H1 (cell line): ENCODE measurements around the gene TMEM223. TPM values are rescaled to one million over a fixed set of nuclear protein-coding genes. Genes with fewer than 3 reads are reported as not detected.

ENCODE experiments used
- CTCF ChIA-PET: fragments of 300-600 bp; sonication (Branson Sonifier 250); formaldehyde crosslinking; loops from one replicate; lab custom pipeline; 2021; ENCODE audit not compliant: partially characterized antibody; lab: Charles Lee
- POLR2A ChIA-PET: fragments of 300-600 bp; sonication (Branson Sonifier 250); formaldehyde crosslinking; loops from one replicate; lab custom pipeline; 2021; ENCODE audit warnings: inconsistent platforms; ENCODE audit not compliant: partially characterized antibody; lab: Charles Lee
- DNase-seq, 2 experiments: peaks; one replicate each; pipeline versions ENCODE4 v3.0.0 to v3.0.0-alpha.2; 2010 to 2022; ENCODE audit warnings: low spot score in 2 of 2, low read depth in 1 of 2, mixed read lengths in 1 of 2
- FAIRE-seq: peaks from 2 replicates; lab custom pipeline; 2011; peaks lifted over from hg19 to GRCh38; lab: Jason Lieb, UNC
- H2AFZ ChIP-seq: 2 replicates; pipeline ENCODE4 v1.8.1; 2012; ENCODE audit warnings: low read length, inconsistent platforms
- H2AK5ac ChIP-seq: 2 replicates; pipeline ENCODE4 v1.6.1; 2013; ENCODE audit warnings: low read depth, low read length
- H2BK120ac ChIP-seq: replicated peaks from 2 replicates; pipeline ENCODE3; 2013; ENCODE audit warnings: low read depth, low read length, inconsistent platforms
- H2BK12ac ChIP-seq: 2 replicates; pipeline ENCODE4 v1.6.1; 2013; ENCODE audit warnings: low read depth, low read length
- H2BK15ac ChIP-seq: 2 replicates; pipeline ENCODE4 v1.6.1; 2013; ENCODE audit warnings: low read length
- H2BK20ac ChIP-seq: 2 replicates; pipeline ENCODE4 v1.6.1; 2013; ENCODE audit warnings: low read length
- H2BK5ac ChIP-seq: 2 replicates; pipeline ENCODE4 v1.6.1; 2013; ENCODE audit warnings: low read depth, low read length
- H3K14ac ChIP-seq: 2 replicates; pipeline ENCODE4 v1.6.1; 2013; ENCODE audit warnings: inconsistent platforms; ENCODE audit not compliant: insufficient read length
- H3K18ac ChIP-seq: 2 replicates; pipeline ENCODE4 v1.6.1; 2013; ENCODE audit warnings: low read length; ENCODE audit errors: extremely low read depth
- H3K23ac ChIP-seq: 2 replicates; pipeline ENCODE4 v1.6.1; 2013; ENCODE audit warnings: inconsistent platforms; ENCODE audit not compliant: insufficient read length
- H3K23me2 ChIP-seq: 2 replicates; pipeline ENCODE4 v1.6.1; 2013; ENCODE audit warnings: low read depth, low read length
- H3K27ac ChIP-seq: 2 replicates; pipeline ENCODE4 v1.6.1; 2011; ENCODE audit warnings: low read depth, low read length, inconsistent platforms
- H3K27me3 ChIP-seq, 4 experiments: replicated peaks in 1 of 4; 1 replicate in 1 of 4; 2 replicates in 3 of 4; pipeline versions ENCODE4 v1.6.1 to v1.8.1; 2011 to 2013; ENCODE audit warnings: low read length in 3 of 4, mild to moderate bottlenecking in 3 of 4, inconsistent platforms in 2 of 4, mixed read lengths in 2 of 4, moderate library complexity in 1 of 4; ENCODE audit not compliant: control insufficient read depth in 3 of 4, insufficient read depth in 3 of 4; ENCODE audit errors: extremely low read depth in 1 of 4
- H3K36me3 ChIP-seq, 4 experiments: 2 replicates each; pipeline versions ENCODE4 v1.6.1 to v1.8.1; 2011 to 2013; ENCODE audit warnings: mild to moderate bottlenecking in 4 of 4, low read length in 3 of 4, moderate library complexity in 2 of 4, control low read depth in 1 of 4, inconsistent platforms in 1 of 4; ENCODE audit not compliant: insufficient read depth in 4 of 4, control insufficient read depth in 2 of 4
- H3K4ac ChIP-seq: replicated peaks from 2 replicates; pipeline ENCODE3; 2013; ENCODE audit warnings: low read length, low read depth, mixed read lengths, inconsistent platforms; ENCODE audit not compliant: insufficient read length
- H3K4me1 ChIP-seq, 4 experiments: replicated peaks in 1 of 4; 1 replicate in 1 of 4; 2 replicates in 3 of 4; pipeline versions ENCODE4 v1.6.1 to v1.8.1; 2011 to 2013; ENCODE audit warnings: low read length in 3 of 4, inconsistent platforms in 2 of 4, mixed read lengths in 1 of 4; ENCODE audit not compliant: insufficient read depth in 4 of 4, control insufficient read depth in 3 of 4
- H3K4me2 ChIP-seq, 2 experiments: 2 replicates each; pipeline versions ENCODE4 v1.6.1 to v1.8.1; 2011 to 2013; ENCODE audit warnings: low read depth in 2 of 2, low read length in 2 of 2, control low read depth in 1 of 2, inconsistent platforms in 1 of 2, mild to moderate bottlenecking in 1 of 2; ENCODE audit not compliant: insufficient read depth in 1 of 2
- H3K4me3 ChIP-seq, 4 experiments: fragments of 200-600, 300-600 bp in 1 of 4; sonication (generic), shearing (Covaris generic), sonication (Bioruptor Twin) in 1 of 4; 2 replicates each; pipeline versions ENCODE4 v1.5.1 to v1.8.1; 2011 to 2016; ENCODE audit warnings: low read length in 4 of 4, low read depth in 3 of 4, control low read depth in 2 of 4, inconsistent platforms in 2 of 4, mild to moderate bottlenecking in 2 of 4, mixed read lengths in 1 of 4, moderate library complexity in 1 of 4; ENCODE audit not compliant: insufficient read depth in 2 of 4; ENCODE audit errors: extremely low read depth in 1 of 4
- H3K56ac ChIP-seq: replicated peaks from 2 replicates; pipeline ENCODE3; 2013; ENCODE audit warnings: low read depth, mild to moderate bottlenecking, mixed read lengths, low read length, inconsistent platforms; ENCODE audit not compliant: insufficient read length
- H3K79me1 ChIP-seq: 2 replicates; pipeline ENCODE4 v1.6.1; 2013; ENCODE audit warnings: low read depth, low read length, control low read depth
- H3K79me2 ChIP-seq, 2 experiments: 2 replicates each; pipeline versions ENCODE4 v1.6.1 to v1.8.1; 2012 to 2013; ENCODE audit warnings: low read length in 2 of 2, mild to moderate bottlenecking in 2 of 2, inconsistent platforms in 1 of 2; ENCODE audit not compliant: insufficient read depth in 2 of 2, control insufficient read depth in 1 of 2
- H3K9ac ChIP-seq, 4 experiments: replicated peaks in 1 of 4; 1 replicate in 1 of 4; 2 replicates in 3 of 4; pipeline versions ENCODE4 v1.6.1 to v1.8.1; 2011 to 2013; ENCODE audit warnings: low read depth in 3 of 4, low read length in 3 of 4, control low read depth in 2 of 4, mild to moderate bottlenecking in 2 of 4, moderate library complexity in 2 of 4, inconsistent platforms in 1 of 4; ENCODE audit errors: extremely low read depth in 1 of 4
- H3K9me3 ChIP-seq, 2 experiments: 2 replicates each; pipeline versions ENCODE4 v1.6.1 to v1.8.1; 2012 to 2013; ENCODE audit warnings: mild to moderate bottlenecking in 2 of 2, moderate library complexity in 2 of 2, control low read depth in 1 of 2, inconsistent platforms in 1 of 2, low read depth in 1 of 2, low read length in 1 of 2, mixed read lengths in 1 of 2; ENCODE audit not compliant: insufficient read depth in 2 of 2
- H4K20me1 ChIP-seq, 2 experiments: replicated peaks in 1 of 2; 2 replicates each; pipeline versions ENCODE3 to v1.8.1; 2011 to 2013; ENCODE audit warnings: inconsistent platforms in 2 of 2, low read length in 2 of 2, mild to moderate bottlenecking in 1 of 2; ENCODE audit not compliant: insufficient read depth in 2 of 2, control insufficient read depth in 1 of 2
- H4K5ac ChIP-seq: 2 replicates; pipeline ENCODE4 v1.6.1; 2013; ENCODE audit warnings: low read length, low read depth, mixed read lengths, inconsistent platforms; ENCODE audit not compliant: insufficient read length
- H4K8ac ChIP-seq: 2 replicates; pipeline ENCODE4 v1.8.0; 2013; ENCODE audit warnings: mild to moderate bottlenecking, moderate library complexity, low read length, inconsistent platforms; ENCODE audit not compliant: insufficient read depth; ENCODE audit errors: extremely low read depth
- H4K91ac ChIP-seq: replicated peaks from 2 replicates; pipeline ENCODE3; 2013; ENCODE audit warnings: low read length, mixed read lengths, inconsistent platforms; ENCODE audit not compliant: insufficient read length
- CHD1 ChIP-seq: IDR thresholded peaks from 2 replicates; pipeline ENCODE4 v1.6.1; 2012; ENCODE audit warnings: low read depth, low read length, improper control_type of control experiment
- WGBS, 2 experiments: shearing (Covaris generic) in 1 of 2; methylation state at CpG; one replicate each; pipeline versions ENCODE4 v1.1.6 to v1.1.7; 2013 to 2015; ENCODE audit warnings: low lambda C conversion rate in 2 of 2, mixed read lengths in 2 of 2, inconsistent platforms in 1 of 2, low coverage in 1 of 2, missing lambda C conversion rate in 1 of 2; ENCODE audit not compliant: insufficient replicate concordance in 2 of 2, insufficient coverage in 1 of 2, insufficient read length in 1 of 2; ENCODE audit errors: extremely low coverage in 1 of 2, missing lambda C conversion rate in 1 of 2; 5-methylcytosine and 5-hydroxymethylcytosine counted together
- polyA plus RNA-seq, 7 experiments: library from polyadenylated mRNA; depleted of rRNA in 3 of 7; stranded (reverse) in 5 of 7; unstranded in 2 of 7; fragments of >200 nt in 5 of 7; fragments of 200-250 nt in 2 of 7; gene quantifications; 1 replicate in 5 of 7; 2 replicates in 1 of 7; 4 replicates in 1 of 7; pipeline versions ENCODE4 v1.2.1 to v1.2.3, GENCODE V29; 2011 to 2013; ENCODE audit warnings: missing spikeins in 2 of 7, mixed read lengths in 2 of 7
- total RNA-seq: library from RNA; stranded (reverse); fragmentation: NEBNext Ultra II Directional; extraction: Animal tissue kit (Norgen Biotek cat#: 25700); gene quantifications from 2 replicates; pipeline ENCODE4 v1.2.1, GENCODE V29; 2021

Gene TMEM223
- total and polyA plus RNA-seq, 2 of the 8 experiments (the other 6 are each of a cell fraction or from before 2014, with no cell fraction given), result 22.9 to 64.1 TPM

- no peak for FAIRE-seq
- CTCF ChIA-PET, result interaction anchor here (0.7 to 2.2 kb wide), 3 partner anchors 22 to 117 kb away, joined by 3 to 6 read pairs (median 3); no protein-coding TSS in a partner anchor
Observed at GRCh38 chr11:62811659-62812058, 19.9 kb upstream of the TMEM223 start.

More at GRCh38 chr11:62811659-62812058, 19.9 kb upstream of the TMEM223 start:
- no peak overlapping the region for H3K9ac ChIP-seq
- no peak overlapping the region for H2BK20ac ChIP-seq
- WGBS, 2 experiments, result 89% methylated on average over 1 of the region's 2 CpGs; no CpG with 5 or more reads in 1 of the 2 experiments
- H4K5ac ChIP-seq, result no peak overlapping the region
- no peak overlapping the region for H3K4me2 ChIP-seq
- no peak overlapping the region for H2BK120ac ChIP-seq
- H3K4ac ChIP-seq, result no peak overlapping the region
- H3K23me2 ChIP-seq, result no peaks in the 10 kb centered on the region
- H3K27ac ChIP-seq, result no peak overlapping the region
- H3K14ac ChIP-seq, result no peak overlapping the region
- H3K36me3 ChIP-seq, result peaks cover 0 to 4% (median 1%) of the 10 kb centered on the region in 4 experiments; a peak in 2 of 8 replicates
- H4K8ac ChIP-seq, result no peak overlapping the region
- no peak for DNase-seq
- no peaks in the 10 kb centered on the region for H4K20me1 ChIP-seq
- no peak overlapping the region for H2AFZ ChIP-seq
- H3K23ac ChIP-seq, result no peak overlapping the region
- no peak overlapping the region for H4K91ac ChIP-seq
- no peak overlapping the region for H3K56ac ChIP-seq
- H3K4me1 ChIP-seq, result no peaks in the 10 kb centered on the region
- no peaks in the 10 kb centered on the region for H3K79me1 ChIP-seq
- POLR2A ChIA-PET, result interaction anchor here (0.7 to 6.8 kb wide), 17 partner anchors 8 to 169 kb away, joined by 3 to 50 read pairs (median 6); partner anchors contain the start of genes SLC3A2, STX5, TEX54 and TMEM179B
- H3K9me3 ChIP-seq, result no peaks in the 10 kb centered on the region
- no peak overlapping the region for H2BK5ac ChIP-seq
- no peaks in the 10 kb centered on the region for H3K79me2 ChIP-seq
- no peak overlapping the region for H2AK5ac ChIP-seq
- no peak overlapping the region for H2BK15ac ChIP-seq
- no peaks in the 10 kb centered on the region for H3K27me3 ChIP-seq
- H3K18ac ChIP-seq, result no peak overlapping the region
- no peak for TF ChIP-seq CHD1
- H3K4me3 ChIP-seq, result no peak overlapping the region
- H2BK12ac ChIP-seq, result no peak overlapping the region
